ENCODE results near the gene HSF5. TPM values are rescaled to one million over a fixed set of nuclear protein-coding genes. Genes with fewer than 3 reads are reported as not detected.

Gene HSF5
- total RNA-seq, 1 experiment from 2014 or later: not detected

- no peak for ATAC-seq
- no TSS peak for BruUV-seq (replicated peaks)
- CTCF ChIA-PET: no interaction called here
- no peaks in the 10 kb centered on the region for H3K9me3 ChIP-seq (ENCODE audit: low read length)
- H3K9me2 ChIP-seq (replicated peaks; ENCODE audit: low read length): no peaks in the 10 kb centered on the region
- H2AFZ ChIP-seq (ENCODE audit: low read length): no peak overlapping the region
- no peaks in the 10 kb centered on the region for H4K20me1 ChIP-seq (ENCODE audit: low read length)
- no peak overlapping the region for H3K9ac ChIP-seq (ENCODE audit: low read length)
- H3K36me3 ChIP-seq (ENCODE audit: low read depth, low read length): no peaks in the 10 kb centered on the region
- TF ChIP-seq, protein P1, sequence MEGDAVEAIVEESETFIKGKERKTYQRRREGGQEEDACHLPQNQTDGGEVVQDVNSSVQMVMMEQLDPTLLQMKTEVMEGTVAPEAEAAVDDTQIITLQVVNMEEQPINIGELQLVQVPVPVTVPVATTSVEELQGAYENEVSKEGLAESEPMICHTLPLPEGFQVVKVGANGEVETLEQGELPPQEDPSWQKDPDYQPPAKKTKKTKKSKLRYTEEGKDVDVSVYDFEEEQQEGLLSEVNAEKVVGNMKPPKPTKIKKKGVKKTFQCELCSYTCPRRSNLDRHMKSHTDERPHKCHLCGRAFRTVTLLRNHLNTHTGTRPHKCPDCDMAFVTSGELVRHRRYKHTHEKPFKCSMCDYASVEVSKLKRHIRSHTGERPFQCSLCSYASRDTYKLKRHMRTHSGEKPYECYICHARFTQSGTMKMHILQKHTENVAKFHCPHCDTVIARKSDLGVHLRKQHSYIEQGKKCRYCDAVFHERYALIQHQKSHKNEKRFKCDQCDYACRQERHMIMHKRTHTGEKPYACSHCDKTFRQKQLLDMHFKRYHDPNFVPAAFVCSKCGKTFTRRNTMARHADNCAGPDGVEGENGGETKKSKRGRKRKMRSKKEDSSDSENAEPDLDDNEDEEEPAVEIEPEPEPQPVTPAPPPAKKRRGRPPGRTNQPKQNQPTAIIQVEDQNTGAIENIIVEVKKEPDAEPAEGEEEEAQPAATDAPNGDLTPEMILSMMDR (conservative IDR thresholded peaks at IDR 0.05; ENCODE audit: low read depth, low read length): no peak
- no peak for TF ChIP-seq EZH2phosphoT487 (IDR thresholded peaks at IDR 0.05; ENCODE audit: borderline replicate concordance, low read length)
- TF ChIP-seq EZH2 (IDR thresholded peaks at IDR 0.05; ENCODE audit: low read length, unreplicated experiment): no peak
- no peak for DNase-seq
- H3K27ac ChIP-seq (ENCODE audit: low read length): no peak overlapping the region
- H3K27me3 ChIP-seq (ENCODE audit: low read length): peaks cover 9% of the 10 kb centered on the region
- intact Hi-C loops (cut with micrococcal nuclease): no loop called here
- no peak overlapping the region for H3K4me2 ChIP-seq (ENCODE audit: low read length)
- no peaks in the 10 kb centered on the region for H3F3A ChIP-seq (ENCODE audit: low read length, unreplicated experiment)
- no peak overlapping the region for H3K4me3 ChIP-seq (ENCODE audit: low read length)
- POLR2A ChIA-PET (ENCODE audit: unreplicated experiment): no interaction called here
- no peaks in the 10 kb centered on the region for H3K79me2 ChIP-seq (ENCODE audit: low read length)
- H3K4me1 ChIP-seq (ENCODE audit: insufficient read depth, low read length): 0 out of 2 replicates have a peak, but pooled peaks cover 7% of the 10 kb centered on the region
These were observed 41.1 kb upstream of the HSF5 start for GRCh38 chr17:58529275-58529674.

GRCh38 chr17:58528443-58528842 lies 40.2 kb upstream of the HSF5 start:
- Histone ChIP-seq H3K79me2 (ENCODE audit: low read length) (no peaks in the 10 kb centered on the region), H3K27me3 (ENCODE audit: low read length) (peaks cover 9% of the 10 kb centered on the region), H4K20me1 (ENCODE audit: low read length) (no peaks in the 10 kb centered on the region), H3K9me3 (ENCODE audit: low read length) (no peaks in the 10 kb centered on the region), H3K9me2 (replicated peaks; ENCODE audit: low read length) (no peaks in the 10 kb centered on the region), H3K4me2 (ENCODE audit: low read length) (no peak overlapping the region), H3F3A (ENCODE audit: low read length, unreplicated experiment) (no peaks in the 10 kb centered on the region), H3K9ac (ENCODE audit: low read length) (no peak overlapping the region), H3K36me3 (ENCODE audit: low read depth, low read length) (no peaks in the 10 kb centered on the region), H3K4me1 (ENCODE audit: insufficient read depth, low read length) (0 out of 2 replicates have a peak, but pooled peaks cover 7% of the 10 kb centered on the region), H2AFZ (ENCODE audit: low read length) (no peak overlapping the region), H3K4me3 (ENCODE audit: low read length) (no peak overlapping the region), H3K27ac (ENCODE audit: low read length) (no peak overlapping the region)
- TF ChIP-seq, protein P1 (conservative IDR thresholded peaks at IDR 0.05; ENCODE audit: low read depth, low read length): no peak
- TF ChIP-seq EZH2phosphoT487 (IDR thresholded peaks at IDR 0.05; ENCODE audit: borderline replicate concordance, low read length): no peak
- no peak for TF ChIP-seq EZH2 (IDR thresholded peaks at IDR 0.05; ENCODE audit: low read length, unreplicated experiment)
- POLR2A ChIA-PET (ENCODE audit: unreplicated experiment): no interaction called here
- ATAC-seq (no peak), DNase-seq (no peak)
- intact Hi-C loops (cut with micrococcal nuclease): no loop called here
- BruUV-seq (replicated peaks): no TSS peak
- CTCF ChIA-PET: interaction anchor here (1.0 kb wide), 1 partner anchor 10 kb away, joined by 3 read pairs; no protein-coding TSS in a partner anchor

DNA sequence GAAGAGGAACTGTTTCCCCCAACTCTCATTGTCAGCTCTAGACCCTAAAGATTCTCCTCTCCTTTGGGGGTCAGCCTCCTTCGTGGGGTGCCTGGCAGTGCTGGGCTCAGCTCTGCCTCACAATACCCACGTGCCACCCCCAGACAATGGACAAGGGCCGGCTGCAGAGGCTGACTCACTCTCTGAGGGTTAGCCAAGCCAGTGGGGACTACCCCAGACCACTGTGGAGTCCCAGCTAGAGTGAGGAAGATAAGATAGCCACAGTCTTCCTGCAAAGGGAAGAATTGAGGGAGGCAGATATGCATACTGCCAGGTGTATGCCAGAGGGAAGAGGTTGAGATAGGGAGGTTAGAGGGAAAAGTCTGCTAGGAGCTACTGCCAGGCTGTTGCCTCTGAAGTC lies 39.7 kb upstream of the HSF5 start:
- H3K36me3 ChIP-seq (ENCODE audit: low read depth, low read length): no peaks in the 10 kb centered on the region
- H3K9me2 ChIP-seq (replicated peaks; ENCODE audit: low read length): no peaks in the 10 kb centered on the region
- H3K9me3 ChIP-seq (ENCODE audit: low read length): no peaks in the 10 kb centered on the region
- intact Hi-C loops (cut with micrococcal nuclease): no loop called here
- H3F3A ChIP-seq (ENCODE audit: low read length, unreplicated experiment): no peaks in the 10 kb centered on the region
- POLR2A ChIA-PET (ENCODE audit: unreplicated experiment): no interaction called here
- no TSS peak for BruUV-seq (replicated peaks)
- H3K79me2 ChIP-seq (ENCODE audit: low read length): no peaks in the 10 kb centered on the region
- TF ChIP-seq, protein P1 (conservative IDR thresholded peaks at IDR 0.05; ENCODE audit: low read depth, low read length): no peak
- no peak for TF ChIP-seq EZH2phosphoT487 (IDR thresholded peaks at IDR 0.05; ENCODE audit: borderline replicate concordance, low read length)
- no peak for TF ChIP-seq EZH2 (IDR thresholded peaks at IDR 0.05; ENCODE audit: low read length, unreplicated experiment)
- DNase-seq: no peak
- H3K4me2 ChIP-seq (ENCODE audit: low read length): no peak overlapping the region
- no peaks in the 10 kb centered on the region for H4K20me1 ChIP-seq (ENCODE audit: low read length)
- H3K9ac ChIP-seq (ENCODE audit: low read length): no peak overlapping the region
- H3K4me3 ChIP-seq (ENCODE audit: low read length): no peak overlapping the region
- peaks cover 9% of the 10 kb centered on the region for H3K27me3 ChIP-seq (ENCODE audit: low read length)
- ATAC-seq: no peak
- no peak overlapping the region for H2AFZ ChIP-seq (ENCODE audit: low read length)
- CTCF ChIA-PET: interaction anchor here (1.0 kb wide), 1 partner anchor 9 kb away, joined by 3 read pairs; no protein-coding TSS in a partner anchor
- 0 out of 2 replicates have a peak, but pooled peaks cover 7% of the 10 kb centered on the region for H3K4me1 ChIP-seq (ENCODE audit: insufficient read depth, low read length)
- H3K27ac ChIP-seq (ENCODE audit: low read length): no peak overlapping the region
